ENCODE results near the gene FSTL4.

FSTL4 gene

DNA sequence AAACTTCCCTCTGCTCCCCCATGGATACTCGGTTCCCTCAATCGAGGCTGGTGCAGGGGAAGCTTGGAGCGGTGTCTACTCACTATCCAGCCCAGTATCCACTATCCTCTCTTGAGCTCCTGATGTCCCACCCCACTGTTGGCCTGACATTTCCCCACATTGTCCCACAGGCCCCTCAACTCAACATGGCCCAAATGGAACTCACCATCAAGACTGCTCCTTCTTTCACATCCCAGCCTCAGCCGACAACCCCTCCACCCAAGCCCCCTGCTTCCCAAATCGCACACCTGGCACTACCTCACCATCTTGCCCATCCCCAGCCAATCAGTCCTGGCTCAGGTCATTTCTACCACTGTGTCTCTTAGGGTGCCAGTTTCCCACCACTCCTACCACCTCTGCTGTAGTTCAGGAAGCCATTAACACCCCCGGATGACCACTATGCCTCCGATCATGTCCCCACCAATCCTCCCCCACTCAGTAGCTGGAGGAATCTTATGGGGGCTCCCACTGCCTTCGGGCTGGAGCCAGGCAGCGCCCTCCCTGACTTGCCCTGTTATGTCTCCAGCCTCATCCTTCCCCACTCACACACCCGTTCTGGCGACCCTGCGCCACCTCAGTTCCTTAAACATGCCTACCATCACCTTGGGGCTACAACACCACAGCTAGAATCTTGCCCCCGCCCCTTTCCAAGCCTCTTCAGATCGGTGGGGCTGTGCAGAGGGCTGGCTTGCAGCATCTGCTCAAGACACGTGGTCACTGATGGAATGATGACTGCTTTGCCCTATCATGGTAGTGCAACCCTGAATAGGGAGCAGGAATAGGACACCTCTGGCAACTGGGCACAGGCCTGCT lies 273.6 kb downstream of the FSTL4 start:
- no peak for DNase-seq (ENCODE audit: low spot score)

- no peak for DNase-seq (ENCODE audit: low spot score)
These were observed 274.4 kb downstream of the FSTL4 start for GRCh38 chr5:133337795-133338445.

GRCh38 chr5:133336969-133337410 lies 275.4 kb downstream of the FSTL4 start:
- no peak for DNase-seq (ENCODE audit: low spot score)

DNA sequence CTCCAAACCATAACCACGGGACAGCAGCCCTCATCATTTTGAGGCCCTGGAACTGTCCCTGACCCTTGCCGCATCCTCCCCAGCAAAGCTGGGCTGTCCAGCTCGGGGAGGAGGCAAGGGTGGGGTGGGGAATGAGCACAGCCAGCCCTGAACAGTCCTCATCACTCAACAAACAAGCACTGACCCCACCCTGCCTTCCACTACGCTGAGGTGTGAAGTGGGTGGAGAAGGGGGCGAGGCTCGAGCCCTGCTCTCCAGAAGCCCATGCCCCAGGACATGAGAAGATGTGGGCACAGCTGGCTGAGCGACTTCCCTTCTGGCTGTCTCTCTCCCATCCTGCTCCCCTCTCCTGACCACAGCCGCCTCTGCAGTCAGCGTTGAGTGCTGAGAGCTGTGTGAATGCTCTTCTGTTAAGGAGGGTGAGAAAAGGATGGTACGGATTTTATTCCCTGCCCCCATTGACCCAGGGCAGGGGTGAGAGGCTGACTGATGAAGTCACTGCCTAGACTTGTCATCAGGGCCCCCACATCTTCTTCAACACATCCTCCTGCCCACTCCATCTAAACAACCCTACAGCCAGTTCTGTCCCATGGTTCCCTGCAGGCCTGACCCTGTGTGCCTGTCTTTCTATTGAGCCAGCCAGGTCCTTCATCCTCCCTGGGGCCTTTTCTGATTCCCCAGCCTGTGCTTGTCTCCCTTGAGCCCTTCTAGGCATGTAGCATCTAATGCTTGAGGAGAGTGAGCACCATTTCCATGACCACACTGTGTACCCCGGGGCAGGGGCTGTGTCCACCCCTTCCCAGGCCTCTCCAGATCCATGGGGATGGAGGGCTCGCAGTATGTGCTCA lies 276.0 kb downstream of the FSTL4 start:
- no peak for DNase-seq (ENCODE audit: low spot score)

GRCh38 chr5:133334796-133335639 lies 277.3 kb downstream of the FSTL4 start:
- no peak for DNase-seq (ENCODE audit: low spot score)

- DNase-seq (ENCODE audit: low spot score): no peak
These were observed 278.8 kb downstream of the FSTL4 start for GRCh38 chr5:133333326-133334150.

- DNase-seq (ENCODE audit: low spot score): no peak
These were observed 279.8 kb downstream of the FSTL4 start for GRCh38 chr5:133332439-133333024.

GRCh38 chr5:133331941-133332340 lies 280.4 kb downstream of the FSTL4 start:
- no peak for DNase-seq (ENCODE audit: low spot score)

GRCh38 chr5:133330956-133331355 lies 281.4 kb downstream of the FSTL4 start:
- DNase-seq (ENCODE audit: low spot score): no peak

GRCh38 chr5:133328800-133329199 lies 283.5 kb downstream of the FSTL4 start:
- DNase-seq (ENCODE audit: low spot score): no peak

DNA sequence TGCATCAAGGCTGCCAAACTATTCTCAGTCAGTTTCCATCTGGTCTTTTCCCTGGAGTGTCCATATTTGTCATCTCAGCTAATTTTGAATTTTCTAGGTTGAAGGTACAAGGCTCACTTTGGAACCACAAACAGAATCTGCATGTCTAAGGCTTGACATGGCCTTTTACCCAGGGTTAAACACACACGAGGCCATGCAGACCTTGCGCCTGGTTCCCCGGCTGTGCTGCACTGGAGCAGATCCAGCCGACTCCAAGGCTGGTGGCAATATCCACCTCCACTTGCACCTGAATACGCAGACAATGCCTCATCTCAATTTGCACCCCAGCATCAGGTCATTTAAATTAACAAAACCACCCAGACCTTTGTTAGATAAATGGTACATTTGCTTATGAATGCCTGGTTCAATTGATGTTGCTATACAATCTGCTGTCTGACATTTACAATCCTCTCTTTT lies 284.4 kb downstream of the FSTL4 start:
- no peak for DNase-seq (ENCODE audit: low spot score)

GRCh38 chr5:133326361-133326760 lies 286.0 kb downstream of the FSTL4 start:
- DNase-seq (ENCODE audit: low spot score): no peak

GRCh38 chr5:133325864-133326263 lies 286.5 kb downstream of the FSTL4 start:
- DNase-seq (ENCODE audit: low spot score): no peak

DNA sequence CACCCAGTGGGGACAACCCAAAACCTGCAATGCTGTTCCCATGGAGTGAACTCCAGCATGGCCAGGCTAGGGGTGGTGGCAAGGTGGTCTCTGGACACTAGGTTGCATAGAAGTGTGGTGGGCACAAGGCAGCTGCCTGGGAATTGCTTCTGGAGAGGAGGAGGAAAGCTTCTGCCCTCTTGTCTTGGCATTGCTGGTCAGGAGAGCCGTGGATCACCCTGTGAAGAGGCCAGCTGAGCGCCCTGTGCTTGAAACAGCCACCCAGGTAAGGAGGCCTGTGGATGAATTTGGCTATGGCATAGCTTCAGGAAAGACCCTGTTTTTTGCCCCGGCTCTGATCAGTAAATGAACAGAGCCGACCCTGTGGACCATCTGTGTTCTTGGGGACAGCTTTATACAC lies 287.4 kb downstream of the FSTL4 start:
- DNase-seq (ENCODE audit: low spot score): no peak

- DNase-seq (ENCODE audit: low spot score): no peak
These were observed 288.6 kb downstream of the FSTL4 start for GRCh38 chr5:133323494-133324457.

- no peak for DNase-seq (ENCODE audit: low spot score)
These were observed 289.6 kb downstream of the FSTL4 start for GRCh38 chr5:133322743-133323142.

DNA sequence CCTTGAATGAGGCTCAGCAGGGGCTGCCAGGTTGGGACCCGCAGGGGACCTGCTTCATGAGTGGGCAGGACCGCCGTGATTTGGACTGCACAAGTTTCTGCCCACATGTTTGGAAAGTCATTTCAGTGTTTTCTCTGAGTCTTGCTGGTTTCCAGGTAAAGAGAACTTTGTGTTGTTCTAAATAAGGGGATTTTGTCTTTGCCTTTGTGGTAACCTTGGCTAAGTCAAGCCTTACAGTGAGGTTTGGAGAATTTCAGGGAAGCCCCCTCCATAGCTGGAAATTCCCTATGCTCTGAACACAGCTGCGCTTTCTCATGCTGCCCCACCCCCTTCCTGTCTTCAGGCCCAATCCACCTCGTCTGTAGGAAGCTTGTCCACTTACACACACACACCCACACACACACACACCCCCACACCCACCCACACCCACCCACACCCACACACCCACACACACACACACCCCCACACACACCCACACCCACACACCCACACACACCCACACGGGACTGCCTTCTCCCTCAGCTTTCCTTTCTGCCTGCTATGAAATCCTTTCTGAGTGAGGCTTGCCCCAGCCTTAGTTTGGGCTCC lies 290.4 kb downstream of the FSTL4 start:
- DNase-seq (ENCODE audit: low spot score): no peak

DNA sequence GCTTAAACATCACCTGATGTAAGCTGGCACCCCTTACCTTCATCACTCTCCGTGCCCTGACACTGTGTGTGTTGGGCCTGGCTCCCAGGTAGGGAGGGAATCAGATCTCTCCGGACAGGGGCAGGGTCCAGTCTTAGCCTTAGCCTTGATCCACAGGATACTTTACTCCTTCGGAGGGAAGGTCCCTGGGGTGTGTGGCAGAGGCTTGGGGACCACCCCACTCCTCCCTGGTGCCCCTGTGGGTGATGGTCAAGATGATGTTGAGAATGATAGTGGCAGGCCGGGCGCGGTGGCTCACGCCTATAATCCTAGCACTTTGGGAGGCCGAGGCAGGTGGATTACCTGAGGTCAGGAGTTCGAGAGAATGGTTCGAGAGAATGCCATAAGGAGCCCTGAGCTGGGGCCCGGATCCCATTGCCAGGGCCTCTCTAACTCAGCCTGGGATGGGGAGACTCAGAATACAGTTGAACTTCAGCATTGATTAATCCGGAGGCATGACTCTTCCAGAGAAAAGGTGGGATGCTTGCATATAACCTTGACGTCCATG lies 291.0 kb downstream of the FSTL4 start:
- no peak for DNase-seq (ENCODE audit: low spot score)

Measured in globus pallidus (tissue), 1 donor.